GM04503 (cell line): ENCODE results near the gene SLC30A2.

Experiments
- DNase-seq: peaks from one replicate; pipeline ENCODE4 v3.0.0-alpha.2; 2012; ENCODE audit warnings: low read depth

Gene SLC30A2

GRCh38 chr1:26021647-26022403 lies 24.1 kb downstream of the SLC30A2 start, which contains the start of gene EXTL1:
Gene EXTL1, plus strand, starts transcription at chr1:26021775. Its CDS starts 872 bp downstream, at chr1:26022647.
- DNase-seq = no peak

- no peak for DNase-seq
These were observed 24.8 kb downstream of the SLC30A2 start for GRCh38 chr1:26020941-26021646.

- DNase-seq = no peak
These were observed 25.6 kb downstream of the SLC30A2 start for GRCh38 chr1:26020330-26020768.

- DNase-seq = peak; percentile 43
These were observed 26.1 kb downstream of the SLC30A2 start for GRCh38 chr1:26019641-26020315.

GRCh38 chr1:26017606-26018005 lies 28.3 kb downstream of the SLC30A2 start:
- no peak for DNase-seq

GRCh38 chr1:26016953-26017545 lies 28.9 kb downstream of the SLC30A2 start:
- DNase-seq = no peak

- no peak for DNase-seq
These were observed 29.5 kb downstream of the SLC30A2 start for GRCh38 chr1:26016258-26016952.

- no peak for DNase-seq
These were observed 30.6 kb downstream of the SLC30A2 start for GRCh38 chr1:26015358-26015757.

GRCh38 chr1:26014179-26014578 lies 31.7 kb downstream of the SLC30A2 start:
- DNase-seq = no peak

GRCh38 chr1:26012864-26013263 lies 33.1 kb downstream of the SLC30A2 start:
- no peak for DNase-seq

- no peak for DNase-seq
These were observed 35.1 kb downstream of the SLC30A2 start for GRCh38 chr1:26010825-26011224.

GRCh38 chr1:26009796-26010447 lies 36.0 kb downstream of the SLC30A2 start:
- DNase-seq = no peak

GRCh38 chr1:26006710-26007109 lies 39.2 kb downstream of the SLC30A2 start:
- DNase-seq = no peak

- no peak for DNase-seq
These were observed 40.3 kb downstream of the SLC30A2 start for GRCh38 chr1:26005434-26006105.

GRCh38 chr1:26003756-26004155 lies 42.2 kb downstream of the SLC30A2 start:
- no peak for DNase-seq

- DNase-seq = no peak
These were observed 42.7 kb downstream of the SLC30A2 start for GRCh38 chr1:26003262-26003661.

- no peak for DNase-seq
These were observed 46.7 kb downstream of the SLC30A2 start for GRCh38 chr1:25999041-25999800.

- peak; percentile 96 for DNase-seq
These were observed 47.8 kb downstream of the SLC30A2 start, which contains the start of gene PAFAH2 for GRCh38 chr1:25997828-25998761. Gene PAFAH2, minus strand, starts transcription at chr1:25998063. Its CDS starts 7,247 bp downstream, at chr1:25990816.
